ENCODE measurements around the gene CLN5.

The CLN5 gene

GRCh38 chr13:76965759-76966421, 26.0 kb upstream of the CLN5 start:
- Histone ChIP-seq H3K4me3 (ENCODE audit: low read length) (no peak overlapping the region), H3K36me3 (replicated peaks; ENCODE audit: low read depth, low read length) (no peaks in the 10 kb centered on the region), H3K4me1 (ENCODE audit: low read length) (no peaks in the 10 kb centered on the region), H2AFZ (ENCODE audit: low read depth, low read length) (no peak overlapping the region), H3K79me2 (ENCODE audit: low read length) (no peaks in the 10 kb centered on the region), H3K9ac (ENCODE audit: low read length) (no peak overlapping the region), H3K9me3 (ENCODE audit: insufficient read depth, low read length) (0 out of 2 replicates have a peak, but pooled peaks cover 1% of the 10 kb centered on the region), H4K20me1 (ENCODE audit: insufficient read depth, low read length) (no peaks in the 10 kb centered on the region), H3K27me3 (ENCODE audit: low read depth, low read length) (0 out of 2 replicates have a peak, but pooled peaks cover 3% of the 10 kb centered on the region), H3K27ac (ENCODE audit: low read length) (no peak overlapping the region), H3K4me2 (ENCODE audit: low read length) (no peak overlapping the region)
- TF ChIP-seq CTCF (IDR thresholded peaks at IDR 0.05; ENCODE audit: low read depth, low read length) (no peak), EZH2phosphoT487 (IDR thresholded peaks at IDR 0.05; ENCODE audit: low read depth) (no peak)

DNA sequence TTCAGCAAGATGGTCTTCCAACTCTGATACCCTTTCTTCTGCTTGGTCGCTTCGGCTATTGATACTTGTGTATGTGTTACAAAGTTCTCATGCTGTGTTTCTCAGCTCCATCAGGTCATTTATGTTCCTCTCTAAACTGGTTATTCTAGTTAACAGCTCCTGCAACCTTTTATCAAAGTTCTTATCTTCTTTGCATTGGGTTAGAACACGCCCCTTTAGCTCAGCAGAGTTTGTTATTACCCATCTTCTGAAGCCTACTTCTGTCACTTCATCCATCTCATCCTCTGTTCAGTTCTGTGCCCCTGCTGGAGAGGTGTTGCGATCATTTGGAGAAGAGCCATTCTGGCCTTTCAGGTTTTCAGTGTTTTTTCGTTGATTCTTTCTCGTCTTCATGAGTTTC, 24.9 kb upstream of the CLN5 start:
- no peaks in the 10 kb centered on the region for H3K4me1 ChIP-seq (ENCODE audit: low read length)
- no peak overlapping the region for H2AFZ ChIP-seq (ENCODE audit: low read depth, low read length)
- H3K9ac ChIP-seq (ENCODE audit: low read length) = no peak overlapping the region
- no peak overlapping the region for H3K27ac ChIP-seq (ENCODE audit: low read length)
- H4K20me1 ChIP-seq (ENCODE audit: insufficient read depth, low read length) = no peaks in the 10 kb centered on the region
- no peak overlapping the region for H3K4me2 ChIP-seq (ENCODE audit: low read length)
- 0 out of 2 replicates have a peak, but pooled peaks cover 3% of the 10 kb centered on the region for H3K27me3 ChIP-seq (ENCODE audit: low read depth, low read length)
- no peaks in the 10 kb centered on the region for H3K36me3 ChIP-seq (replicated peaks; ENCODE audit: low read depth, low read length)
- H3K4me3 ChIP-seq (ENCODE audit: low read length) = no peak overlapping the region
- TF ChIP-seq EZH2phosphoT487 (IDR thresholded peaks at IDR 0.05; ENCODE audit: low read depth) (no peak), CTCF (IDR thresholded peaks at IDR 0.05; ENCODE audit: low read depth, low read length) (no peak)
- H3K9me3 ChIP-seq (ENCODE audit: insufficient read depth, low read length) = no peaks in the 10 kb centered on the region
- H3K79me2 ChIP-seq (ENCODE audit: low read length) = no peaks in the 10 kb centered on the region

- Histone ChIP-seq H3K4me1 (ENCODE audit: low read length) (no peaks in the 10 kb centered on the region), H3K9ac (ENCODE audit: low read length) (no peak overlapping the region), H3K9me3 (ENCODE audit: insufficient read depth, low read length) (no peaks in the 10 kb centered on the region), H3K27me3 (ENCODE audit: low read depth, low read length) (0 out of 2 replicates have a peak, but pooled peaks cover 3% of the 10 kb centered on the region), H2AFZ (ENCODE audit: low read depth, low read length) (no peak overlapping the region), H4K20me1 (ENCODE audit: insufficient read depth, low read length) (no peaks in the 10 kb centered on the region), H3K79me2 (ENCODE audit: low read length) (no peaks in the 10 kb centered on the region), H3K4me2 (ENCODE audit: low read length) (no peak overlapping the region), H3K4me3 (ENCODE audit: low read length) (no peak overlapping the region), H3K27ac (ENCODE audit: low read length) (no peak overlapping the region), H3K36me3 (replicated peaks; ENCODE audit: low read depth, low read length) (no peaks in the 10 kb centered on the region)
- TF ChIP-seq EZH2phosphoT487 (IDR thresholded peaks at IDR 0.05; ENCODE audit: low read depth) = no peak
- TF ChIP-seq CTCF (IDR thresholded peaks at IDR 0.05; ENCODE audit: low read depth, low read length) = no peak
These were observed 23.8 kb upstream of the CLN5 start for GRCh38 chr13:76968041-76968440.

DNA sequence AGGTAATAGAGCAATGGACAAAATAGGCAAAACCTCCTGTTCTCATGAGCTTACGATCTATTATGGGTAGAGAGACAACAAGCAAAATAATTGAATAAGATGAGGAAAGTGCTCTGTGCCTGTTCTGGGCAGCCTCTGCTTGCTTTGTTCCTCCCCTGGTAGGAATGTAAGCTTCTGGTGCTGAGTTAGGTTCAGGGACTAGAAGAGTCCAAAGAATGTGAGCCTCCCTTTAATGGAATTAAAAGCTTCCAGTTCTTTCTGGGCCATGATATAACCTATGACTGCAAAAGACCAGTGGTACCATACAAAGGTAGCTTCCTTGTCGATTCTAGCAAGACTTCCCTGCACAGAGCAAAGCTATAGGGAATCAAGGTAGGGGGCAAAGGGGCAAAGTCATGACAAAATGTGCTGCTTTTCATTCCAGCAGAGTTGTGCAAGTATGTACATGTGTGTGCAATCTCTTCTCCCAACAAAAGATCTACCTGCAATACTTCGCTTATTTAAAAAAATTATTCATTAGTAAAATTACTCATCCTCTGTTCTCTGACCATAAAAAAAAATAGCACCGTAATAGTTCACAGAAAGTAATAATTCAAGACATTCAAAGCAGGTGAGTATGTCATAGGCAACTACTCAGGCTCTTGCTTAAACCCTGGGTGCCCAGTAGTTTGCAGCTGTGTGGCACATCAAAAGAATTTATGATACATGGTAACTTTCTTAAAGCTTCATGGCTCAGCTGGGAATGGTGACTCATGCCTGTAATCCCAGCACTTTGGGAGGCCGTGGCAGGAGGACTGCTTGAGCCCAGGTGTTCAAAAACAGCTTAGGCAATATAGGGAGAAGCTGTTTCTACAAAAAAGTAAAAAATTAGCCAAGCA, 22.2 kb upstream of the CLN5 start:
- Histone ChIP-seq H3K27me3 (ENCODE audit: low read depth, low read length) (0 out of 2 replicates have a peak, but pooled peaks cover 3% of the 10 kb centered on the region), H3K9me3 (ENCODE audit: insufficient read depth, low read length) (no peaks in the 10 kb centered on the region), H3K4me2 (ENCODE audit: low read length) (no peak overlapping the region), H3K4me1 (ENCODE audit: low read length) (no peaks in the 10 kb centered on the region), H3K27ac (ENCODE audit: low read length) (no peak overlapping the region), H3K79me2 (ENCODE audit: low read length) (no peaks in the 10 kb centered on the region), H2AFZ (ENCODE audit: low read depth, low read length) (no peak overlapping the region), H3K36me3 (replicated peaks; ENCODE audit: low read depth, low read length) (no peaks in the 10 kb centered on the region), H4K20me1 (ENCODE audit: insufficient read depth, low read length) (no peaks in the 10 kb centered on the region), H3K9ac (ENCODE audit: low read length) (no peak overlapping the region), H3K4me3 (ENCODE audit: low read length) (no peak overlapping the region)
- TF ChIP-seq EZH2phosphoT487 (IDR thresholded peaks at IDR 0.05; ENCODE audit: low read depth) (no peak), CTCF (IDR thresholded peaks at IDR 0.05; ENCODE audit: low read depth, low read length) (no peak)

Measured in OCI-LY3 (cell line).